Measurements from ENCODE around the gene NFIA. TPM values are rescaled to one million over a fixed set of nuclear protein-coding genes. Genes with fewer than 3 reads are reported as not detected.
A peak's percentile ranks its signal among the peaks of the same experiment; 100 is the strongest.

The NFIA gene
- total RNA-seq, 4 donors from 2014 or later = 32.0 to 160 (median 32.9) TPM

GRCh38 chr1:61237147-61237546, 154.8 kb downstream of the NFIA start:
- Histone ChIP-seq H3K36me3 (no peaks in the 10 kb centered on the region), H3K27me3 (no peaks in the 10 kb centered on the region), H3K27ac (no peak overlapping the region), H3K9me3 (no peaks in the 10 kb centered on the region), H3K4me1 (peaks cover 0 to 6% (median 0%) of the 10 kb centered on the region in 4 donors), H3K4me3 (no peak overlapping the region)
- no peak for TF ChIP-seq POLR2A (IDR thresholded peaks at IDR 0.05)
- TF ChIP-seq, protein P1, sequence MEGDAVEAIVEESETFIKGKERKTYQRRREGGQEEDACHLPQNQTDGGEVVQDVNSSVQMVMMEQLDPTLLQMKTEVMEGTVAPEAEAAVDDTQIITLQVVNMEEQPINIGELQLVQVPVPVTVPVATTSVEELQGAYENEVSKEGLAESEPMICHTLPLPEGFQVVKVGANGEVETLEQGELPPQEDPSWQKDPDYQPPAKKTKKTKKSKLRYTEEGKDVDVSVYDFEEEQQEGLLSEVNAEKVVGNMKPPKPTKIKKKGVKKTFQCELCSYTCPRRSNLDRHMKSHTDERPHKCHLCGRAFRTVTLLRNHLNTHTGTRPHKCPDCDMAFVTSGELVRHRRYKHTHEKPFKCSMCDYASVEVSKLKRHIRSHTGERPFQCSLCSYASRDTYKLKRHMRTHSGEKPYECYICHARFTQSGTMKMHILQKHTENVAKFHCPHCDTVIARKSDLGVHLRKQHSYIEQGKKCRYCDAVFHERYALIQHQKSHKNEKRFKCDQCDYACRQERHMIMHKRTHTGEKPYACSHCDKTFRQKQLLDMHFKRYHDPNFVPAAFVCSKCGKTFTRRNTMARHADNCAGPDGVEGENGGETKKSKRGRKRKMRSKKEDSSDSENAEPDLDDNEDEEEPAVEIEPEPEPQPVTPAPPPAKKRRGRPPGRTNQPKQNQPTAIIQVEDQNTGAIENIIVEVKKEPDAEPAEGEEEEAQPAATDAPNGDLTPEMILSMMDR (IDR thresholded peaks at IDR 0.05) = no peak
- no peak for DNase-seq

DNA sequence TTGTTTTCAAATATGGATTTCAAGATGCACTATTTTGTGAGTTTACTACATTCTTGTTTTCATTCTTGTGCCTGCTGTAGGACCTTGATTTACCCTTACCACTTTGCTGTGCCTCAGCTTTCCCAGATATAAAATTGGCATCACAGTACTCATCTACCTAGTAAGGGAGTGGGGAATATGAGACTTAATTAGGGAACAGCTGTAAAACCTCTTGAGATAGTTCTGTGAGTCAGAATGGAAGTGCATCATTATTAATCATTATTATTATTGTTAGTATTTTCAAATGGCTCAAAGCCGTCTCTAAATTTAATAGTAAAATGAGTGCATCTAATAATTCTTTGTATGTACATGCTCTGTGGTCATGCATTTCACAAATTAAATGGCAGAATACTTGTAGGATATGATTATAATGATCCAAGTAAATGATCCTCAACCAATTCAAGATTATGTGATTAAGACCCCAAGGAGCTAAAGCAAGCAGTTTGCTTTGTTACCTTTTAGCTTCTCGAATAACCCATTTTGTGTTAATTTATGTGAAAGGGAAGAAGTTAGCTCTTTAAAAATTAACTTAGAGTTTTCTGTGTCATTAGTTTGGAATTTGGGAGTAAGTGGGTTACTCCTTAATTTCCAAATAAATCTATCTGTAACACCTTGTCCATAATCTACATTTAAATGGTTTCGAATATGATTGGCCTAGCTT, 155.4 kb downstream of the NFIA start:
- Histone ChIP-seq H3K4me1 (peaks cover 0 to 8% (median 0%) of the 10 kb centered on the region in 4 donors), H3K27me3 (no peaks in the 10 kb centered on the region), H3K36me3 (no peaks in the 10 kb centered on the region), H3K9me3 (no peaks in the 10 kb centered on the region), H3K4me3 (no peak overlapping the region), H3K27ac (no peak overlapping the region)
- DNase-seq = no peak
- TF ChIP-seq, protein P1 (IDR thresholded peaks at IDR 0.05) = no peak
- no peak for TF ChIP-seq POLR2A (IDR thresholded peaks at IDR 0.05)

DNA sequence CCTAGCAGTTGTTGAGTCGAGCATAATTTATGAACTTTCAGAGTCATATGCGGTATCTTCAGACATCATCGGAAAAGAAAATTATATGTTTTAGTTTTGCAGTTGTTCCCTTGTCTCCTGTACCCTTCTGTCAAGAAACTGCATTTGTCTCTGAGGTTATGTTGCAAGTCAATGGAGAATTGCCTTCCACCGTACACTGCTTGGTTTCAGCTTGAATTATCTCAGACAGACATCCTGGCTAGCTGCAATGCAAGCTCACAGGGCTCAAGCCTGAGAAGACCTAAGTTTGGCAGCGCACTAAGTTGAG, 156.0 kb downstream of the NFIA start:
- no peaks in the 10 kb centered on the region for H3K9me3 ChIP-seq
- no peak for DNase-seq
- TF ChIP-seq POLR2A (IDR thresholded peaks at IDR 0.05) = no peak
- TF ChIP-seq, protein P1 (IDR thresholded peaks at IDR 0.05) = no peak
- peaks cover 0 to 8% (median 0%) of the 10 kb centered on the region in 4 donors for H3K4me1 ChIP-seq
- H3K27ac ChIP-seq = no peak overlapping the region
- H3K36me3 ChIP-seq = no peaks in the 10 kb centered on the region
- H3K4me3 ChIP-seq = no peak overlapping the region
- H3K27me3 ChIP-seq = no peaks in the 10 kb centered on the region

DNA sequence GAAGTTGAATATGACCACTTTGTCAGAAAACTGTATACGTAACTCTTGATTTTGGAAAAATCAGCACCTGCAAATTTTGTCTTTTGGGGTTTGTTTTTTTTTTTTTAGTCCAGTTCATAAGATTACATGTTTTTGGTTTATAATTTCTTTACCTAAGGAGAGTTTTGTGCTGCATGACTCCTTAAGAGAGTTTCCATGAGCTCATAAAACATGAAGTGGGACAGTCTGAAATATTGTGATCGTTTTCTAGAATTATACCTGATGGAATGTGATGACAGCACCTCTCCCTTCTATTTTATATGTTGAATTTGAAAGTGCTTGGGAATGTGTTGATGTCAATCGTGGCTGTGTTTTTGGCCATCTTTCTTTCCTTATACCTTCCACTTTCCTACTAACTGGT, 158.5 kb downstream of the NFIA start:
- no peak for TF ChIP-seq POLR2A (IDR thresholded peaks at IDR 0.05)
- TF ChIP-seq, protein P1 (IDR thresholded peaks at IDR 0.05) = no peak
- Histone ChIP-seq H3K4me3 (no peak overlapping the region), H3K27me3 (no peaks in the 10 kb centered on the region), H3K9me3 (no peaks in the 10 kb centered on the region), H3K27ac (peak overlapping the region in 2 of 4 donors; percentile 20 to 61), H3K4me1 (peaks cover 0 to 8% (median 0%) of the 10 kb centered on the region in 4 donors), H3K36me3 (no peaks in the 10 kb centered on the region)
- no peak for DNase-seq

GRCh38 chr1:61241411-61241838, 159.1 kb downstream of the NFIA start:
- peak overlapping the region in 2 of 4 donors; percentile 20 to 61 for H3K27ac ChIP-seq
- no peak for DNase-seq
- H3K36me3 ChIP-seq = no peaks in the 10 kb centered on the region
- TF ChIP-seq, protein P1 (IDR thresholded peaks at IDR 0.05) = no peak
- no peak for TF ChIP-seq POLR2A (IDR thresholded peaks at IDR 0.05)
- no peaks in the 10 kb centered on the region for H3K9me3 ChIP-seq
- peaks cover 0 to 8% (median 0%) of the 10 kb centered on the region in 4 donors for H3K4me1 ChIP-seq
- H3K4me3 ChIP-seq = peak overlapping the region in 2 of 4 donors; percentile 17 to 20
- H3K27me3 ChIP-seq = no peaks in the 10 kb centered on the region

Data from Peyer's patch (tissue), 4 donors.